HAP-1 (cell line): ENCODE measurements around the gene BDH1.
A peak's percentile ranks its signal among the peaks of the same experiment; 100 is the strongest.

Experiments
- DNase-seq, 2 experiments: peaks; one replicate each; pipeline ENCODE4 v3.0.0-alpha.2; 2016 to 2020; ENCODE audit warnings: low spot score in 2 of 2
- H3K27me3 ChIP-seq: fragments of 250-450 bp; sonication (Bioruptor Pico); 2 replicates; pipeline ENCODE4 v1.5.1; 2020; ENCODE audit warnings: low read depth, mild to moderate bottlenecking, moderate library complexity
- H3K36me3 ChIP-seq: fragments of 250-450 bp; sonication (Bioruptor Pico); replicated peaks from 2 replicates; pipeline ENCODE4 v1.5.1; 2020; ENCODE audit warnings: mild to moderate bottlenecking
- H3K4me1 ChIP-seq: fragments of 250-450 bp; sonication (Bioruptor Pico); 2 replicates; pipeline ENCODE4 v1.5.1; 2020; ENCODE audit warnings: mild to moderate bottlenecking
- H3K4me3 ChIP-seq: fragments of 250-450 bp; sonication (Bioruptor Pico); 2 replicates; pipeline ENCODE4 v1.5.1; 2020; ENCODE audit warnings: mild to moderate bottlenecking, moderate library complexity
- H3K9me3 ChIP-seq: fragments of 250-450 bp; sonication (Bioruptor Pico); 2 replicates; pipeline ENCODE4 v1.5.1; 2020; ENCODE audit warnings: mild to moderate bottlenecking, moderate library complexity
- in situ Hi-C: fragments of 300-500 bp; cut with MboI; formaldehyde crosslinking; loops from 3 replicates; pipeline ENCODE4 v1.14.3; 2020; ENCODE audit warnings: low sequenced_read_pairs, inconsistent platforms, mixed read lengths

Gene BDH1

GRCh38 chr3:197495999-197496745 is 59.6 kb downstream of the BDH1 start:
- H3K27me3 ChIP-seq = no peaks in the 10 kb centered on the region
- no peak overlapping the region for H3K4me3 ChIP-seq
- no peaks in the 10 kb centered on the region for H3K36me3 ChIP-seq
- DNase-seq = no peak
- no peaks in the 10 kb centered on the region for H3K4me1 ChIP-seq
- in situ Hi-C loops = no loop called here
- no peaks in the 10 kb centered on the region for H3K9me3 ChIP-seq

DNA sequence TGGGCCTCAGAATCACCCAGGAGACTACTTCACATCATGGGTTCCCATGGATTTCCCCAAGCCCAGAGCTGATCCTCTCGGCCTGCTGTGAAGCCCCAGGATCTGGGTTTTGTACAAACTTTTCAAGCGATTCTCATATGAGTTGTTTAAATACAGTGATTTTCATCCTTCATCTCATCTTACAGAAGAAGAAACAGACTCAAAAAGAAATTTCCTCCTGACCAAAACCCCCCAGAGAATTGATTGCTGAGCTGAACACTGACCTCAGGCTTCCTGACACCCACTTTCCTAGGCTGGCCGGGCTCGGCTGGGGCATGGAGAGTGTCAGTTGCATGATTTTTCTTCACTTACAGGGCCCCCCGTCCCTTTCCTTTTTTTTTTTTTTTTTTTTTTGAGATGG is 60.3 kb downstream of the BDH1 start:
- DNase-seq = no peak
- no peaks in the 10 kb centered on the region for H3K36me3 ChIP-seq
- H3K9me3 ChIP-seq = no peaks in the 10 kb centered on the region
- in situ Hi-C loops = no loop called here
- H3K4me3 ChIP-seq = no peak overlapping the region
- peaks cover under 1% of the 10 kb centered on the region for H3K4me1 ChIP-seq
- no peaks in the 10 kb centered on the region for H3K27me3 ChIP-seq

GRCh38 chr3:197495059-197495455 is 60.7 kb downstream of the BDH1 start:
- H3K36me3 ChIP-seq = no peaks in the 10 kb centered on the region
- DNase-seq = no peak
- H3K4me1 ChIP-seq = peaks cover 5% of the 10 kb centered on the region
- H3K4me3 ChIP-seq = no peak overlapping the region
- H3K27me3 ChIP-seq = no peaks in the 10 kb centered on the region
- H3K9me3 ChIP-seq = no peaks in the 10 kb centered on the region
- in situ Hi-C loops = no loop called here

GRCh38 chr3:197494366-197495058 is 61.3 kb downstream of the BDH1 start:
- peaks cover 11% of the 10 kb centered on the region for H3K4me1 ChIP-seq
- in situ Hi-C loops = no loop called here
- H3K36me3 ChIP-seq = no peaks in the 10 kb centered on the region
- no peaks in the 10 kb centered on the region for H3K9me3 ChIP-seq
- H3K27me3 ChIP-seq = no peaks in the 10 kb centered on the region
- no peak overlapping the region for H3K4me3 ChIP-seq
- no peak for DNase-seq

DNA sequence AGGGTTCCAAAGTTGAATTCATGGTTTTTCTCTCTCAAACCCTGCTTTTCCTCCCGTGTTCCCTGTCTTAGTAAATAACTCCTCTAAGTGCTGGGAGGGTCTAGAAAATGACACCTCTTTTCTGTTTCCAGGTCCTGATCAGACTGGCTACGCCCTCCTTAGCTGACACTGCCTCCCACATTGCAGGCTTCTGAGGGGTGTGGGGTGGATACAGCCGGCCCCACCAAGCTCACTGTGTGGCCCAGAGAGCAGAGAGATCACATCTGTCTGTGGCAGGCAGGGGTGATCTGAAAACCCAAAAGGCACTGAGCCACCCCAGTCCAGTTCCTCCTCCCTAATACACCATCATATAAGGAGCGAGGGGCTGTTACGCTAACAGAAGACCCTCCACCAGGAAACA is 62.7 kb downstream of the BDH1 start:
- H3K27me3 ChIP-seq = no peaks in the 10 kb centered on the region
- no peak for DNase-seq
- in situ Hi-C loops = no loop called here
- H3K36me3 ChIP-seq = no peaks in the 10 kb centered on the region
- H3K4me3 ChIP-seq = no peak overlapping the region
- H3K9me3 ChIP-seq = no peaks in the 10 kb centered on the region
- H3K4me1 ChIP-seq = peaks cover 11% of the 10 kb centered on the region

- Histone ChIP-seq H3K4me3 (no peak overlapping the region), H3K27me3 (no peaks in the 10 kb centered on the region), H3K36me3 (no peaks in the 10 kb centered on the region), H3K9me3 (no peaks in the 10 kb centered on the region), H3K4me1 (peaks cover 11% of the 10 kb centered on the region)
- no peak for DNase-seq
- in situ Hi-C loops = no loop called here
Observed at GRCh38 chr3:197491923-197492664, 63.7 kb downstream of the BDH1 start.

- peaks cover 11% of the 10 kb centered on the region for H3K4me1 ChIP-seq
- no peaks in the 10 kb centered on the region for H3K36me3 ChIP-seq
- in situ Hi-C loops = no loop called here
- H3K9me3 ChIP-seq = no peaks in the 10 kb centered on the region
- no peaks in the 10 kb centered on the region for H3K27me3 ChIP-seq
- no peak for DNase-seq
- no peak overlapping the region for H3K4me3 ChIP-seq
Observed at GRCh38 chr3:197491478-197491877, 64.3 kb downstream of the BDH1 start.

DNA sequence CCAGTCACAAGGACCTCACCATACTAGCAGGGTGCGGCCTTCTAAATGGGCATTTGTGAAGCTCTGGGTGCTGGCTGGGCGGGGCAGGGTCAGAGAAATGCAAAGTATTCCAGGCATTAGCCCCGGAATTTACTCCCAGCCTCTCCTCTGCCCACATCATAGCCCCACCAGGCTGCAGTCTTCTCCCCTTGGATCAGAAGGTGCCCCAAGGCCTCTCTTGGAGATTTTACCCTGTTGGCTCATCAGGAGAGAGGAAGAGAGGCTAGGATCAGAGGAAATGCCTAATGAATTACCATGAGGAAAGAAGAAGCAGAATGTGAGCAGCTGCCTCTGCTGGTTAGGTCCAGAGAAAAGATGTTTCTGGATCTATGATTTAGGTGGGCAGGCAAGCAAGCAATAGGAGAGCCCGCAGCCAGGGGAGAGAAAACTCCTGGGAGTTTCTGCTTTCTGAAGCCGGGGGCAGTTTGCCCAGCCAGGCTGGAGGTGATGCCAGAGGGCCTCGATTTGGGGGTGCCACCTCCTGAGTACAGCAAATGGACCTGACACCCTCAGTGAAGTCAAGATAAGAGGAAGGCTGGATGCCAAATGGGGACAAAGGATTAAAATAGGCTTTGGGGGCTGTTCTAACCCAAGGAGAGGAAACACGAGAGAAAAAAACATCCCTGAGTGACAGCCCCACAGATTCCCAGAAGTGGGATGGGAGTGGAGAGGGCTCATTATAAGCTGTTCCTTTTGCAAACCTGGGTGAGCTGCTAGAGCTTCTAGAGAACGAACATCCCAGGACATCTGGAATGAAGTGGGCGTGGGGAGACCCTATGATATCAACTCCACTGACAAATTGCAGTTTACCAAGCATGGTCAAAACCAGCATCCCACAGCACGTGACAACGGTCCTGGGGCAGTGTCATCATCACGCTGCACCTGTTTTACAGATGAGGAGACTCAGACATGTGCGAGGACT is 65.4 kb downstream of the BDH1 start:
- H3K36me3 ChIP-seq = no peaks in the 10 kb centered on the region
- H3K4me3 ChIP-seq = no peak overlapping the region
- no peaks in the 10 kb centered on the region for H3K27me3 ChIP-seq
- H3K9me3 ChIP-seq = no peaks in the 10 kb centered on the region
- peak; percentile 25 to 63 for DNase-seq
- peaks cover 11% of the 10 kb centered on the region for H3K4me1 ChIP-seq
- in situ Hi-C loops = no loop called here

DNA sequence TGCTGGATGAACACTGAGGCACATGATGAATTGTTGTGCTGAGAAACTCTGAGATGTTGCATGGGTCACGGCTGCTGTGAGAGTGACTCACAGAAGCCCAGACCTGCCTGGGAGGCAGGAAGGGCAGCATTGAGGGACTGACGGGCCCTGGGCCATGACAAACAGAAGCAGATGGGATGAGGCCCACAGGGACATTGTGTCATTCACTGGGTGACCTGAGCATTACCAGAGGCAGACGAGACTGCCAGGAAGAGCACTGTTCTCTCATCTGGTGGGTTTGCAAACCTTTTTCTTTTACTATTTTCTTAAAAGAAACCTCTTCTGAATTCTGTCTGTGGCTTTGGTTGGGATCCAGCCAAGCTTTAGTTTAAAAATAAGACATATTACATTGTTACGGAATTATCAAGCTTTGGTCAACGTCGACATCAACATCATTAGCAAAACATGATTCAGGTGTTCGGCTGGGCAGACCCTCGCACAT is 67.8 kb downstream of the BDH1 start:
- H3K27me3 ChIP-seq = no peaks in the 10 kb centered on the region
- H3K9me3 ChIP-seq = no peaks in the 10 kb centered on the region
- no peaks in the 10 kb centered on the region for H3K36me3 ChIP-seq
- H3K4me3 ChIP-seq = no peak overlapping the region
- in situ Hi-C loops = no loop called here
- peaks cover 11% of the 10 kb centered on the region for H3K4me1 ChIP-seq
- no peak for DNase-seq

- Histone ChIP-seq H3K9me3 (no peaks in the 10 kb centered on the region), H3K27me3 (no peaks in the 10 kb centered on the region), H3K4me1 (peaks cover 19% of the 10 kb centered on the region), H3K4me3 (no peak overlapping the region), H3K36me3 (no peaks in the 10 kb centered on the region)
- in situ Hi-C loops = no loop called here
- no peak for DNase-seq
Observed at GRCh38 chr3:197486861-197487260, 68.9 kb downstream of the BDH1 start.

GRCh38 chr3:197485143-197485542 is 70.6 kb downstream of the BDH1 start:
- H3K36me3 ChIP-seq = no peaks in the 10 kb centered on the region
- H3K27me3 ChIP-seq = no peaks in the 10 kb centered on the region
- no peak for DNase-seq
- H3K4me1 ChIP-seq = peaks cover 19% of the 10 kb centered on the region
- in situ Hi-C loops = no loop called here
- H3K9me3 ChIP-seq = no peaks in the 10 kb centered on the region
- H3K4me3 ChIP-seq = no peak overlapping the region

GRCh38 chr3:197484204-197484901 is 71.4 kb downstream of the BDH1 start:
- Histone ChIP-seq H3K4me3 (no peak overlapping the region), H3K27me3 (no peaks in the 10 kb centered on the region), H3K9me3 (no peaks in the 10 kb centered on the region), H3K4me1 (peaks cover 13% of the 10 kb centered on the region), H3K36me3 (no peaks in the 10 kb centered on the region)
- in situ Hi-C loops = no loop called here
- DNase-seq = no peak

GRCh38 chr3:197482001-197482400 is 73.8 kb downstream of the BDH1 start:
- Histone ChIP-seq H3K27me3 (no peaks in the 10 kb centered on the region), H3K36me3 (no peaks in the 10 kb centered on the region), H3K9me3 (no peaks in the 10 kb centered on the region), H3K4me3 (no peak overlapping the region), H3K4me1 (peaks cover 16% of the 10 kb centered on the region)
- in situ Hi-C loops = no loop called here
- peak; percentile 65 to 99 for DNase-seq
